CD14-positive monocyte (primary cell): ENCODE results near the gene ALAS1. TPM values are rescaled to one million over a fixed set of nuclear protein-coding genes. Genes with fewer than 3 reads are reported as not detected.
A peak's percentile ranks its signal among the peaks of the same experiment; 100 is the strongest.

Source experiments
- DNase-seq, 3 donors: peaks; one replicate each; pipeline ENCODE4 v3.0.0-alpha.2; 2011 to 2022
- H2AFZ ChIP-seq: 2 replicates; pipeline ENCODE4 v1.6.0; 2012; ENCODE audit warnings: mild to moderate bottlenecking, low read depth, low read length, inconsistent platforms; ENCODE audit not compliant: insufficient read depth, poor library complexity, severe bottlenecking
- H3K27ac ChIP-seq, 2 donors: 1 replicate in 1 of 2; 2 replicates in 1 of 2; pipeline ENCODE4 v1.5.1; 2012 to 2013; ENCODE audit warnings: low read length in 2 of 2, control low read depth in 1 of 2, inconsistent platforms in 1 of 2, low read depth in 1 of 2, mild to moderate bottlenecking in 1 of 2
- H3K27me3 ChIP-seq, 2 donors: one replicate each; pipeline versions ENCODE4 v1.6.0 to v1.6.1; 2011 to 2013; ENCODE audit warnings: low read length in 2 of 2; ENCODE audit not compliant: control insufficient read depth in 2 of 2, insufficient read depth in 2 of 2
- H3K36me3 ChIP-seq, 2 donors: replicated peaks in 1 of 2; 1 replicate in 1 of 2; 2 replicates in 1 of 2; pipeline versions ENCODE4 v1.5.1 to v1.6.1; 2012 to 2013; ENCODE audit warnings: low read length in 2 of 2, control low read depth in 1 of 2, inconsistent platforms in 1 of 2, mild to moderate bottlenecking in 1 of 2; ENCODE audit not compliant: insufficient read depth in 2 of 2, control insufficient read depth in 1 of 2
- H3K4me1 ChIP-seq, 2 donors: 1 replicate in 1 of 2; 2 replicates in 1 of 2; pipeline versions ENCODE4 v1.5.1 to v1.6.1; 2012 to 2013; ENCODE audit warnings: low read length in 2 of 2, control low read depth in 1 of 2, inconsistent platforms in 1 of 2, mild to moderate bottlenecking in 1 of 2, moderate library complexity in 1 of 2; ENCODE audit not compliant: insufficient read depth in 2 of 2, control insufficient read depth in 1 of 2
- H3K4me2 ChIP-seq: replicated peaks from 2 replicates; pipeline ENCODE3; 2012; ENCODE audit warnings: low read length, moderate library complexity, mild to moderate bottlenecking; ENCODE audit not compliant: poor library complexity, severe bottlenecking; ENCODE audit errors: extremely low read depth
- H3K4me3 ChIP-seq, 3 experiments: fragments of 200-600 bp in 1 of 3; sonication (generic) in 1 of 3; replicated peaks in 1 of 3; 1 replicate in 2 of 3; 2 replicates in 1 of 3; pipeline ENCODE4 v1.5.1; 2011 to 2013; ENCODE audit warnings: low read length in 3 of 3, mild to moderate bottlenecking in 3 of 3, control low read depth in 2 of 3, low read depth in 2 of 3, inconsistent platforms in 1 of 3, moderate library complexity in 1 of 3
- H3K79me2 ChIP-seq: 2 replicates; pipeline ENCODE4 v1.6.0; 2012; ENCODE audit warnings: mild to moderate bottlenecking, control low read depth, inconsistent platforms, low read length, moderate library complexity; ENCODE audit not compliant: insufficient read depth
- H3K9ac ChIP-seq: 2 replicates; pipeline ENCODE4 v1.6.0; 2017; ENCODE audit warnings: low read length, mild to moderate bottlenecking; ENCODE audit not compliant: insufficient read depth, poor library complexity, severe bottlenecking
- H3K9me3 ChIP-seq, 2 donors: replicated peaks in 1 of 2; 1 replicate in 1 of 2; 2 replicates in 1 of 2; pipeline versions ENCODE4 v1.5.1 to v1.6.1; 2012 to 2013; ENCODE audit warnings: low read length in 2 of 2, control low read depth in 1 of 2; ENCODE audit not compliant: control insufficient read depth in 1 of 2, insufficient read depth in 1 of 2
- H4K20me1 ChIP-seq: 2 replicates; pipeline ENCODE4 v1.6.0; 2012; ENCODE audit warnings: mild to moderate bottlenecking, low read length, control low read depth, moderate library complexity; ENCODE audit not compliant: insufficient read depth
- H3K27ac Mint-ChIP-seq, 7 donors: one replicate each; pipeline ENCODE4 v1.8.0; 2020; ENCODE audit warnings: mild to moderate bottlenecking in 7 of 7, mixed read lengths in 7 of 7, moderate library complexity in 6 of 7, inconsistent platforms in 2 of 7
- H3K27me3 Mint-ChIP-seq, 3 donors: one replicate each; pipeline ENCODE4 v1.8.0; 2021 to 2022; ENCODE audit warnings: low read depth in 3 of 3, mild to moderate bottlenecking in 3 of 3, mixed read lengths in 3 of 3, moderate library complexity in 3 of 3, inconsistent platforms in 1 of 3
- H3K36me3 Mint-ChIP-seq, 2 donors: one replicate each; pipeline ENCODE4 v1.8.0; 2020; ENCODE audit warnings: mixed read lengths in 2 of 2, inconsistent platforms in 1 of 2, mild to moderate bottlenecking in 1 of 2
- H3K4me1 Mint-ChIP-seq: one replicate; pipeline ENCODE4 v1.8.0; 2020; ENCODE audit warnings: mild to moderate bottlenecking, mixed read lengths
- H3K4me3 Mint-ChIP-seq, 2 donors: one replicate each; pipeline ENCODE4 v1.8.0; 2020; ENCODE audit warnings: mild to moderate bottlenecking in 2 of 2, mixed read lengths in 2 of 2, moderate library complexity in 1 of 2
- H3K9me3 Mint-ChIP-seq, 7 donors: one replicate each; pipeline ENCODE4 v1.8.0; 2020 to 2022; ENCODE audit warnings: mixed read lengths in 7 of 7, mild to moderate bottlenecking in 6 of 7, moderate library complexity in 6 of 7, inconsistent platforms in 2 of 7
- WGBS: methylation state at CpG from one replicate; pipeline ENCODE4 v1.1.5; 2013; ENCODE audit warnings: missing lambda C conversion rate; ENCODE audit not compliant: insufficient coverage; 5-methylcytosine and 5-hydroxymethylcytosine counted together
- intact Hi-C, 2 donors: fragments of 100-400 bp; cut with micrococcal nuclease; formaldehyde crosslinking; loops; one replicate each; pipeline versions ENCODE4 v1.15.0 to v1.15.1; 2023
- polyA plus RNA-seq, 3 donors: library from polyadenylated mRNA; depleted of rRNA in 1 of 3; unstranded in 2 of 3; stranded (reverse) in 1 of 3; fragments of 300-500 nt in 2 of 3; fragments of >200 nt in 1 of 3; fragmentation: Illumina TruSeq in 2 of 3; gene quantifications; 1 replicate in 2 of 3; 2 replicates in 1 of 3; pipeline ENCODE4 v1.2.3, GENCODE V29; 2012 to 2021
- TF ChIP-seq, protein P1 (sequence below): fragments of 200-600 bp; IDR thresholded peaks from one replicate; pipeline ENCODE4 v1.8.0; 2022; ENCODE audit warnings: antibody characterized with exemption, mild to moderate bottlenecking

The ALAS1 gene
- polyA plus RNA-seq, 3 donors: 20.9 to 84.7 (median 38.7) TPM

DNA sequence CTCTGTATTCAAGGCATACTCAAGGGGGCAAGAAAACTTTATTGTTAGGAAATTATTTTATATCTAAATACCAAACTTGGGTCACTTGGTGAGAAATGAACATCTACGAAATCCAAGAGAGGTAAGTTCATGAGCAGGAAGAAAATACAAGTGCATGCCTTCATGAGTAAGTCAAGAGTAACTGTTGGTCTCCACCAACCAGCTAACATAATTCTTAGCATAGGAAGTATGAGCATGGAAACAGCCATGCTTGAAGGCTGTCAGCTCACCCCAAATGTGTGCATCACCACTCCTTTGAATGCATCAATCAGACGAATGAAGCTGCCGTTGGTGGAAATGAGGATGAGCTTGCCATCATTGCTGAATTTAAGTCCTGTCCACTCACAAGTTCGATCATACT is 61.5 kb downstream of the ALAS1 start:
- H3K79me2 ChIP-seq: peaks cover 85% of the 10 kb centered on the region
- TF ChIP-seq, protein P1, sequence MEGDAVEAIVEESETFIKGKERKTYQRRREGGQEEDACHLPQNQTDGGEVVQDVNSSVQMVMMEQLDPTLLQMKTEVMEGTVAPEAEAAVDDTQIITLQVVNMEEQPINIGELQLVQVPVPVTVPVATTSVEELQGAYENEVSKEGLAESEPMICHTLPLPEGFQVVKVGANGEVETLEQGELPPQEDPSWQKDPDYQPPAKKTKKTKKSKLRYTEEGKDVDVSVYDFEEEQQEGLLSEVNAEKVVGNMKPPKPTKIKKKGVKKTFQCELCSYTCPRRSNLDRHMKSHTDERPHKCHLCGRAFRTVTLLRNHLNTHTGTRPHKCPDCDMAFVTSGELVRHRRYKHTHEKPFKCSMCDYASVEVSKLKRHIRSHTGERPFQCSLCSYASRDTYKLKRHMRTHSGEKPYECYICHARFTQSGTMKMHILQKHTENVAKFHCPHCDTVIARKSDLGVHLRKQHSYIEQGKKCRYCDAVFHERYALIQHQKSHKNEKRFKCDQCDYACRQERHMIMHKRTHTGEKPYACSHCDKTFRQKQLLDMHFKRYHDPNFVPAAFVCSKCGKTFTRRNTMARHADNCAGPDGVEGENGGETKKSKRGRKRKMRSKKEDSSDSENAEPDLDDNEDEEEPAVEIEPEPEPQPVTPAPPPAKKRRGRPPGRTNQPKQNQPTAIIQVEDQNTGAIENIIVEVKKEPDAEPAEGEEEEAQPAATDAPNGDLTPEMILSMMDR: no peak
- WGBS: no CpG with 5 or more reads among the region's 4 CpGs
- no peak overlapping the region for H3K4me2 ChIP-seq
- H3K9ac ChIP-seq: no peak overlapping the region
- no peak overlapping the region for H3K4me3 ChIP-seq
- no peaks in the 10 kb centered on the region for H3K9me3 ChIP-seq
- no peak for DNase-seq
- Mint-ChIP-seq H3K4me3 (no peak overlapping the region), H3K27ac (peak overlapping the region in 1 of 7 donors; percentile 69), H3K9me3 (peaks cover 0 to 3% (median 0%) of the 10 kb centered on the region in 7 donors), H3K4me1 (peaks cover 26% of the 10 kb centered on the region), H3K27me3 (peaks cover 0 to 1% (median 0%) of the 10 kb centered on the region in 3 donors), H3K36me3 (peaks cover 90 to 100% of the 10 kb centered on the region in 2 donors)
- H3K36me3 ChIP-seq: peaks cover 91 to 100% of the 10 kb centered on the region in 2 donors
- H2AFZ ChIP-seq: no peak overlapping the region
- no peaks in the 10 kb centered on the region for H3K27me3 ChIP-seq
- peaks cover 99% of the 10 kb centered on the region for H4K20me1 ChIP-seq
- no peak overlapping the region for H3K27ac ChIP-seq
- intact Hi-C loops: no loop called here
- H3K4me1 ChIP-seq: peaks cover 7 to 9% of the 10 kb centered on the region in 2 donors

DNA sequence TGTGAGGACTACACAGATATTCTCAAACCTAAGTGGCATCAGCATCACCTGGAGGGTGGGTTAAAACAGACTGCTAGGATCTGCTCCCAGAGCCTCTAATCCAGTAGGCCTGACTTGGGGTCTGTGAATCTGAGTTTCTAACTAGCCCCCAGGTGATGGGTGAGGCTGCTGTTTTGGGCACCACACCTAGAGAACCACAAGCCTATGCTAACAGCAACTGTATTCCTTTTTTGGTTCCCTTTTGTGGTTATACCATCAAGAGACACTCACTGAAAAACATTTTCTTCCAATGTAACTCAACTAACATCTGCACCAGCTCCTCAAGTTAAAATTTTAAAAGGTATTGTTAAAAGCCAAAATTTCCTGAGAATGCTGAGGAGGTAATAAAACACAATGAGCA is 64.5 kb downstream of the ALAS1 start:
- Histone ChIP-seq H3K27me3 (no peaks in the 10 kb centered on the region), H4K20me1 (peaks cover 99% of the 10 kb centered on the region), H3K4me3 (no peak overlapping the region), H3K27ac (peak overlapping the region in 1 of 2 donors; percentile 20), H3K4me1 (peaks cover 7 to 9% of the 10 kb centered on the region in 2 donors), H3K36me3 (peaks cover 91 to 100% of the 10 kb centered on the region in 2 donors), H3K79me2 (peaks cover 92% of the 10 kb centered on the region), H3K4me2 (no peak overlapping the region), H2AFZ (no peak overlapping the region), H3K9me3 (no peaks in the 10 kb centered on the region), H3K9ac (no peak overlapping the region)
- intact Hi-C loops: no loop called here
- TF ChIP-seq, protein P1: no peak
- Mint-ChIP-seq H3K9me3 (no peaks in the 10 kb centered on the region), H3K27ac (peak overlapping the region in 1 of 7 donors; percentile 57), H3K36me3 (peaks cover 86 to 98% of the 10 kb centered on the region in 2 donors), H3K4me3 (no peak overlapping the region), H3K4me1 (peaks cover 20% of the 10 kb centered on the region), H3K27me3 (peaks cover 0 to 1% (median 0%) of the 10 kb centered on the region in 3 donors)
- no peak for DNase-seq

Other genes with a start within 250 kb of the ALAS1 start
- gene GPR62, start 242.8 kb upstream of the ALAS1 start, polyA plus RNA-seq: not detected
- gene PCBP4, start 230.7 kb upstream of the ALAS1 start, polyA plus RNA-seq: 1 to 10 TPM in 1 of 3 donors, under 1 TPM in 2; 0.09 to 1.3 (median 0.22) TPM
- gene ABHD14B, start 224.1 kb upstream of the ALAS1 start, polyA plus RNA-seq: 10 to 100 TPM; 20.3 to 31.2 (median 23.4) TPM
- 10 to 100 TPM in 2 of 3 donors, 1 to 10 TPM in 1; 6.9 to 13.2 (median 11.7) TPM for gene ABHD14A, start 223.1 kb upstream of the ALAS1 start, polyA plus RNA-seq
- gene ACY1, start 214.6 kb upstream of the ALAS1 start, polyA plus RNA-seq: 10 to 100 TPM; 13.3 to 18.0 (median 14.5) TPM
- gene RPL29, start 202.3 kb upstream of the ALAS1 start, polyA plus RNA-seq: 1,000 to 10,000 TPM in 1 of 3 donors, 100 to 1,000 TPM in 2; 753 to 2,360 (median 856) TPM
- 10 to 100 TPM in 1 of 3 donors, 1 to 10 TPM in 2; 2.8 to 36.8 (median 3.9) TPM for gene DUSP7, start 141.6 kb upstream of the ALAS1 start, polyA plus RNA-seq
- 1 to 10 TPM; 1.2 to 2.0 (median 1.5) TPM for gene POC1A, start 43.7 kb upstream of the ALAS1 start, polyA plus RNA-seq
- under 1 TPM in 1 of 3 donors, not detected in 2; 0.91 TPM for gene TLR9, start 27.5 kb downstream of the ALAS1 start, polyA plus RNA-seq
- gene TWF2, start 41.0 kb downstream of the ALAS1 start, polyA plus RNA-seq: 100 to 1,000 TPM; 141 to 199 (median 176) TPM
- 100 to 1,000 TPM in 2 of 3 donors, 10 to 100 TPM in 1; 92.8 to 144 (median 120) TPM for gene PPM1M, start 47.6 kb downstream of the ALAS1 start, polyA plus RNA-seq
- 10 to 100 TPM; 27.3 to 33.4 (median 32.3) TPM for gene WDR82, start 80.5 kb downstream of the ALAS1 start, polyA plus RNA-seq
- gene GLYCTK, start 89.7 kb downstream of the ALAS1 start, polyA plus RNA-seq: 10 to 100 TPM in 1 of 3 donors, 1 to 10 TPM in 2; 8.3 to 37.5 (median 8.4) TPM
- 10 to 100 TPM in 1 of 3 donors, under 1 TPM in 2; 0.15 to 47.0 (median 0.25) TPM for gene DNAH1, start 118.2 kb downstream of the ALAS1 start, polyA plus RNA-seq
- 10 to 100 TPM; 11.2 to 73.9 (median 12.9) TPM for gene BAP1, start 211.8 kb downstream of the ALAS1 start, polyA plus RNA-seq
- 10 to 100 TPM in 1 of 3 donors, 1 to 10 TPM in 2; 3.3 to 11.4 (median 6.2) TPM for gene PHF7, start 212.5 kb downstream of the ALAS1 start, polyA plus RNA-seq
- under 1 TPM in 1 of 3 donors, not detected in 2; 0.03 TPM for gene SEMA3G, start 246.9 kb downstream of the ALAS1 start, polyA plus RNA-seq